Panc1 (cell line): ENCODE data around the gene CUL9. TPM values are rescaled to one million over a fixed set of nuclear protein-coding genes. Genes with fewer than 3 reads are reported as not detected.

Source experiments
- ATAC-seq: fragments of 200-7000 bp; cut with Tn5 transposase; 2 replicates; pipeline ENCODE4 v1.9.1; 2020; ENCODE audit warnings: mild to moderate bottlenecking, moderate library complexity
- BruUV-seq: library from RNA; stranded (reverse); fragments of 400-500 nt; replicated peaks from 2 replicates; lab custom pipeline; 2021; lab: Mats Ljungman, UMichigan
- CTCF ChIA-PET: fragments of 300-600 bp; sonication (Branson Sonifier 250); formaldehyde crosslinking; loops from one replicate; lab custom pipeline; 2022; ENCODE audit warnings: antibody characterized with exemption; lab: Charles Lee
- POLR2A ChIA-PET: fragments of 300-600 bp; sonication (Branson Sonifier 250); formaldehyde crosslinking; loops from one replicate; lab custom pipeline; 2022; ENCODE audit warnings: antibody characterized with exemption; lab: Charles Lee
- DNase-seq: peaks from one replicate; pipeline ENCODE4 v3.0.0-alpha.2; 2010; ENCODE audit warnings: low read depth, low spot score
- H3K27ac ChIP-seq: 2 replicates; pipeline ENCODE4 v1.5.1; 2011; ENCODE audit warnings: mild to moderate bottlenecking, low read length, inconsistent platforms
- H3K27me3 ChIP-seq: fragments of 200-500 bp; sonication (Bioruptor generic); 2 replicates; pipeline ENCODE4 v1.6.0; 2014; ENCODE audit warnings: low read length, inconsistent platforms; ENCODE audit not compliant: control insufficient read depth, insufficient read depth
- H3K36me3 ChIP-seq: fragments of 200-500 bp; sonication (Bioruptor generic); 2 replicates; pipeline ENCODE4 v1.5.1; 2014; ENCODE audit warnings: inconsistent platforms, mild to moderate bottlenecking, low read length, moderate library complexity; ENCODE audit not compliant: control insufficient read depth, insufficient read depth
- H3K4me1 ChIP-seq: 2 replicates; pipeline ENCODE4 v1.5.1; 2011; ENCODE audit warnings: inconsistent platforms, mild to moderate bottlenecking, low read length, moderate library complexity; ENCODE audit not compliant: control insufficient read depth, insufficient read depth
- H3K4me3 ChIP-seq, 2 experiments: 2 replicates each; pipeline ENCODE4 v1.5.1; 2011 to 2012; ENCODE audit warnings: low read depth in 2 of 2, low read length in 2 of 2, mild to moderate bottlenecking in 2 of 2, inconsistent platforms in 1 of 2, moderate library complexity in 1 of 2
- H3K9me3 ChIP-seq: fragments of 200-500 bp; sonication (Bioruptor generic); 2 replicates; pipeline ENCODE4 v1.5.1; 2014; ENCODE audit warnings: low read depth, mild to moderate bottlenecking, inconsistent platforms, low read length, moderate library complexity; ENCODE audit not compliant: control insufficient read depth, insufficient read depth
- CTCF ChIP-seq: fragments of 450-650 bp; IDR thresholded peaks from 2 replicates; pipeline ENCODE4 v1.5.1; 2017; ENCODE audit warnings: mild to moderate bottlenecking
- POLR2AphosphoS5 ChIP-seq: IDR thresholded peaks from 2 replicates; pipeline ENCODE4 v1.6.1; 2012; ENCODE audit warnings: mild to moderate bottlenecking, low read depth, low read length, moderate library complexity
- REST ChIP-seq, 2 experiments: IDR thresholded peaks; 2 replicates each; pipeline ENCODE4 v1.6.1; 2011 to 2012; ENCODE audit warnings: low read depth in 2 of 2, control low read depth in 1 of 2, low read length in 1 of 2, mild to moderate bottlenecking in 1 of 2, moderate library complexity in 1 of 2; ENCODE audit not compliant: insufficient read depth in 1 of 2
- SIN3A ChIP-seq: IDR thresholded peaks from 2 replicates; pipeline ENCODE4 v1.6.1; 2012; ENCODE audit warnings: low read depth, mild to moderate bottlenecking, low read length, moderate library complexity, borderline replicate concordance; ENCODE audit not compliant: insufficient read depth
- TCF7L2 ChIP-seq: IDR thresholded peaks from 2 replicates; pipeline ENCODE4 v1.6.1; 2011; ENCODE audit warnings: mild to moderate bottlenecking, low read depth, low read length, inconsistent platforms
- in situ Hi-C: cut with HindIII; loops from 2 replicates; pipeline ENCODE4 v1.10.0; 2016; ENCODE audit warnings: low sequenced_read_pairs, low pct_unique_long_range_greater_than_20kb
- intact Hi-C: fragments of 100-400 bp; cut with micrococcal nuclease; formaldehyde crosslinking; loops from one replicate; pipeline ENCODE4 v1.10.0; 2022; ENCODE audit not compliant: unreplicated experiment
- total RNA-seq: library from RNA; stranded (reverse); gene quantifications from one replicate; pipeline ENCODE4 v1.2.1, GENCODE V29; 2021; ENCODE audit not compliant: unreplicated experiment

The CUL9 gene
- total RNA-seq, 1 experiment from 2014 or later = 54.3 TPM

- no peaks in the 10 kb centered on the region for H3K27me3 ChIP-seq
- POLR2A ChIA-PET = no interaction called here
- TF ChIP-seq TCF7L2 (no peak), CTCF (no peak), SIN3A (no peak), REST (IDR thresholded peaks at IDR 0.05; ENCODE audit: insufficient read depth in 1 of 2, low read depth in 2 of 2, low read length in 1 of 2) (no peak), POLR2AphosphoS5 (no peak)
- H3K36me3 ChIP-seq = peaks cover 13% of the 10 kb centered on the region
- peaks cover 28% of the 10 kb centered on the region for H3K4me1 ChIP-seq
- no peak overlapping the region for H3K4me3 ChIP-seq
- no peak overlapping the region for H3K27ac ChIP-seq
- CTCF ChIA-PET = interaction anchor here (0.6 kb wide), 1 partner anchor 119 kb away, joined by 7 read pairs; no protein-coding TSS in a partner anchor
- in situ Hi-C loops (no loop called here), intact Hi-C loops (no loop called here)
- ATAC-seq = no peak
- no peak for DNase-seq
- no peaks in the 10 kb centered on the region for H3K9me3 ChIP-seq
- no TSS peak for BruUV-seq
Observed at GRCh38 chr6:43178951-43179830, 2.8 kb upstream of the CUL9 start.

- Histone ChIP-seq H3K27ac (no peak overlapping the region), H3K4me1 (peaks cover 24% of the 10 kb centered on the region), H3K4me3 (no peak overlapping the region), H3K9me3 (no peaks in the 10 kb centered on the region), H3K36me3 (peaks cover 13% of the 10 kb centered on the region), H3K27me3 (no peaks in the 10 kb centered on the region)
- ChIA-PET CTCF (interaction anchor here (0.6 kb wide), 1 partner anchor 120 kb away, joined by 7 read pairs; no protein-coding TSS in a partner anchor), POLR2A (no interaction called here)
- DNase-seq (no peak), ATAC-seq (no peak)
- in situ Hi-C loops (no loop called here), intact Hi-C loops (no loop called here)
- TF ChIP-seq CTCF = no peak
- TF ChIP-seq POLR2AphosphoS5 = no peak
- no peak for TF ChIP-seq REST (IDR thresholded peaks at IDR 0.05; ENCODE audit: insufficient read depth in 1 of 2, low read depth in 2 of 2, low read length in 1 of 2)
- no peak for TF ChIP-seq SIN3A
- TF ChIP-seq TCF7L2 = no peak
- no TSS peak for BruUV-seq
Observed at GRCh38 chr6:43180058-43180457, 1.9 kb upstream of the CUL9 start.
